Measurements from ENCODE around the gene SKA3.
"Not testable (repeated sequence)": the region's sequence is repeated elsewhere in the genome, so short reads cannot be mapped to it uniquely, and the experiment has no call there.

Gene SKA3

DNA sequence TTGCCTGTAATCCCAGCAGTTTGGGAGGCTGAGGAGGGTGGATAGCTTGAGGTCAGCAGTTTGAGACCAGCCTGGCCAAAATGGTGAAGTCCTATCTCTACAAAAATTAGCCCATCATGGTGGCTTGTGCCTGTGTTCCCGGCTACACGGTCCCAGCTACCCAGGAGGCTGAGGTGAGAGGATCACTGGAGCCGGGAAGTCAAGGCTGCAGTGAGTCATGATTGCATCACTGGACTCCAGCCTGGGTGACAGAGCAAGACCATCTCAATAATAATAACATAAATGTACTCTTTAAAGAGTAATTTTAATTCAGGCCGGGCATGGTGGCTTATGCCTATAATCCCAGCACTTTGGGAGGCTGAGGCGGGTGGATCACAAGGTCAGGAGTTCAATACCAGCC, 38.7 kb downstream of the SKA3 start:
- Mint-ChIP-seq H3K27me3 (peaks cover 3% of the 10 kb centered on the region), H3K4me3 (no peak overlapping the region), H3K27ac (no peak overlapping the region), H3K4me1 (peaks cover 22% of the 10 kb centered on the region), H3K36me3 (peaks cover 5% of the 10 kb centered on the region), H3K9me3 (no peaks in the 10 kb centered on the region)

- H3K27me3 Mint-ChIP-seq, H3K36me3 Mint-ChIP-seq, H3K4me3 Mint-ChIP-seq, H3K9me3 Mint-ChIP-seq, H3K27ac Mint-ChIP-seq: not testable (repeated sequence)
- H3K4me1 Mint-ChIP-seq, result peaks cover 15% of the 10 kb centered on the region
Observed at GRCh38 chr13:21135833-21136232, 40.5 kb downstream of the SKA3 start.

- Mint-ChIP-seq H3K27me3 (peaks cover 4% of the 10 kb centered on the region), H3K4me1 (peaks cover 6% of the 10 kb centered on the region), H3K9me3 (no peaks in the 10 kb centered on the region), H3K27ac (no peak overlapping the region), H3K36me3 (no peaks in the 10 kb centered on the region), H3K4me3 (no peak overlapping the region)
Observed at GRCh38 chr13:21134475-21134874, 41.9 kb downstream of the SKA3 start.

DNA sequence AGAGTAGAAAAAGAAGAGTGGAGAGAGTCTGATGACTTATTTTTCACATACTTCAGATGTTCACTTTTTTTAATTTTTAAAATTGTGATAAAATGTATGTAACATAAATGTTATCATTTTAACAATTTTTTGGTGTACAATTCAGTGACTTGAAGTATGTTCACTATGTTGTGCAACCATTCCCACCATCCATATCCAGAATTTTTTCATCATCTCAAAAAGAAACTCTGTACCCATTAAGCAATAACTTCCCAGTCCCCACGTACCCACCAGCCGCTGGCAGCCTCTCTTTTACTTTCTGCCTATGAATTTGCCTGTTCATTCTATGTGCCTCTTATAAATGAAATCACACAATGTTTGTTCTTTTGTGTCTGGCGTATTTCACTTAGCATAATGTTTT, 43.3 kb downstream of the SKA3 start:
- H3K27me3 Mint-ChIP-seq, result peaks cover 4% of the 10 kb centered on the region
- no peak overlapping the region for H3K27ac Mint-ChIP-seq
- no peaks in the 10 kb centered on the region for H3K36me3 Mint-ChIP-seq
- no peaks in the 10 kb centered on the region for H3K4me1 Mint-ChIP-seq
- H3K4me3 Mint-ChIP-seq, result no peak overlapping the region
- H3K9me3 Mint-ChIP-seq, result no peaks in the 10 kb centered on the region

DNA sequence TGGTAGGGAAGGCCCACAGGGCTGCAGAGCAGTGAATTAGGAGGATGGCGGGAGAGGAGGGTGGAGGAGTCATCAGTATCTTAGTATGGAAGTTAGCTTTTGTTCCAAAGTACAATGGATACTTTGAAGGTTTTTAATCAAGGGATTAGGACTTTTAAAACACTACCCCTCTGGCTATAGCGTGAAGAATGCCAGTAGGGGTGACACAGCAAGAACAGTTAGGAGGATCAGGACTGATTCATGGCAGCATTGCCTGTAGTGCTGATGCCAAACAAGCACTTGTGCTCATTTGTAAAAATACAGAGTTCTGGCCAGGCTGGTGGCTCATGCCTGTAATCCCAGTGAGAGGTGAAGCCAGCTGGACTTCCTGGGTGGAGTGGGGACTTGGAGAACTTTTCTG, 46.2 kb downstream of the SKA3 start:
- Mint-ChIP-seq H3K4me1 (no peaks in the 10 kb centered on the region), H3K4me3 (no peak overlapping the region), H3K27ac (no peak overlapping the region), H3K36me3 (no peaks in the 10 kb centered on the region), H3K27me3 (peaks cover 1% of the 10 kb centered on the region), H3K9me3 (no peaks in the 10 kb centered on the region)

GRCh38 chr13:21124852-21125251, 51.5 kb downstream of the SKA3 start:
- no peaks in the 10 kb centered on the region for H3K4me1 Mint-ChIP-seq
- H3K36me3 Mint-ChIP-seq, result no peaks in the 10 kb centered on the region
- no peaks in the 10 kb centered on the region for H3K9me3 Mint-ChIP-seq
- H3K27me3 Mint-ChIP-seq, result peaks cover under 1% of the 10 kb centered on the region
- no peak overlapping the region for H3K4me3 Mint-ChIP-seq
- H3K27ac Mint-ChIP-seq, result no peak overlapping the region

DNA sequence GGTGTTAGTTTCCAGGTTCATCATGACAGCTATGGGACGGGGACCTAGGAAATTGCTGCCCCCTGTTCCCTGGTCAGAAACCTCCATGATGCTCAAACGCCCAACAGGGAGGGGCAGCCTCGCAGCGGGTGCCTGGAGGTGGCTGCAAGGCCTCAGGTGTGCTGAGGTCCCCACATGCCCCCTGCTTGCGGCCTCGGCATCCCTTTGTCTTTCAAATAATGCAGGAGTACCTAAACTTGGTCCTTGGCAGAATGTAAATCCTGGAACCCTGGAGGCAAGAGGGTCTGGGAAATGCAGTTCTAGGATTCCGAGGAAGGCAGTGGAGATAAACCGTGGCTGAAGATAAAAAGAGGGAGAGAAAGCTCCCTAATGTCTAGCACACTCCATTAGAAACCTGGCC, 52.4 kb downstream of the SKA3 start:
- Mint-ChIP-seq H3K27me3 (no peaks in the 10 kb centered on the region), H3K27ac (no peak overlapping the region), H3K9me3 (no peaks in the 10 kb centered on the region), H3K4me1 (no peaks in the 10 kb centered on the region), H3K4me3 (no peak overlapping the region), H3K36me3 (no peaks in the 10 kb centered on the region)

DNA sequence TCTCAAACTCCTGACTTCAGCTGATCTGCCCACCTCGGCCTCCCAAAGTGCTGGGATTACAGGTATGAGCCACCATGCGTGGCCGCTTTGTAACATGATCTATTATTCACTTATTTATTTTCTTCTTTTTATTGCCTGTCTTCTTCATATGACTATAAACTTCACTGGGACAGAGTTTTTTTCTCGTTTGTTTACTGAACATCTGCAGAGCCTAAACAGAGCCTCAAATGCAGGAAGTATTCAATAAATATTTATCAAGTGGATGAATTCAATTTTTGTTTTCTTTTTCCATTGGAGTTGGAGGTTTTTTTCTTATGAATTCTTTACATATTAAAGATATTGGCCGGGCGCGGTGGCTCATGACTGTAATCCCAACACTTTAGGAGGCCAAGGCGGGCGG, 54.7 kb downstream of the SKA3 start:
- Mint-ChIP-seq H3K36me3 (no peaks in the 10 kb centered on the region), H3K27me3 (no peaks in the 10 kb centered on the region), H3K4me1 (no peaks in the 10 kb centered on the region), H3K4me3 (no peak overlapping the region), H3K27ac (no peak overlapping the region), H3K9me3 (no peaks in the 10 kb centered on the region)

- Mint-ChIP-seq H3K4me3 (no peak overlapping the region), H3K9me3 (no peaks in the 10 kb centered on the region), H3K27me3 (no peaks in the 10 kb centered on the region), H3K27ac (no peak overlapping the region), H3K36me3 (no peaks in the 10 kb centered on the region), H3K4me1 (no peaks in the 10 kb centered on the region)
Observed at GRCh38 chr13:21120191-21120590, 56.2 kb downstream of the SKA3 start.

DNA sequence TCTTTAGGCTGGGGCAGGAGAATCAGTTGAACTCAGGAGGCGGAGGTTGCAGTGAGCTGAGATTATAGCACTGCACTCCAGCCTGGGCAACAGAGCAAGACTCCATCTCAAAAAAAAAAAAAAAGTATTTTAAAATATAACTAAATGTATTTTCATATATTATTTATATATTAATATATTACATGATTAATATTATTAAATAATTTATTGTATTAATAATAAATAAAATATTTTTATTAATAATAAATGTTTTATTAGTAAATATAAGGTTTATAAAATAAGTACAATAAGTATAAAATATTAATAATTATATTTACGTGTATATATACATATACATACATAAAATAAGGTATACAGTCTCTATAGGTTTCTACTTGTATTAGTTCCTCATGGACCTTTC, 56.8 kb downstream of the SKA3 start:
- no peaks in the 10 kb centered on the region for H3K27me3 Mint-ChIP-seq

DNA sequence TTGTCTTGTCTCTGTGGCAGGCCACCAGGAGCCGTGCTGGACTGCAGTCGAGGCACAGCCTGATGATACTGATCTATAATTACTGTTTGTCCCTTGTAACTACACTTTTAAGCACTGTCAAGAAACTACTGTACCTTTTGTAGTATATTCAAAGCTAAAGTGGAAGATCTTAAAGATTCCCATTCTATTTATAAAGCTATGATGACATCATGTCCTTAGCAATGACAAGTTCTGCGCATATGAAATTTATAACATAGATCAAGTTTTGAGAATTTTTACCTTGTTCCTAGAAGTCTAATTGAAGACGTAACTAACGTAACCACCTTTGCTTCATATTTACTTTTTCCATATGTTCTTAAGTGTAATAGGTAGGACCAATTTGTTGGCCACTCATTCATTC, 58.2 kb downstream of the SKA3 start:
- H3K9me3 Mint-ChIP-seq, result no peaks in the 10 kb centered on the region
- H3K4me1 Mint-ChIP-seq, result no peaks in the 10 kb centered on the region
- H3K36me3 Mint-ChIP-seq, result no peaks in the 10 kb centered on the region
- H3K27ac Mint-ChIP-seq, result no peak overlapping the region
- H3K27me3 Mint-ChIP-seq, result no peaks in the 10 kb centered on the region
- no peak overlapping the region for H3K4me3 Mint-ChIP-seq

More for the DNA sequence above, 56.8 kb downstream of the SKA3 start:
- no peak overlapping the region for H3K27ac Mint-ChIP-seq
- no peaks in the 10 kb centered on the region for H3K4me1 Mint-ChIP-seq
- no peak overlapping the region for H3K4me3 Mint-ChIP-seq
- H3K9me3 Mint-ChIP-seq, result no peaks in the 10 kb centered on the region
- no peaks in the 10 kb centered on the region for H3K36me3 Mint-ChIP-seq

DNA sequence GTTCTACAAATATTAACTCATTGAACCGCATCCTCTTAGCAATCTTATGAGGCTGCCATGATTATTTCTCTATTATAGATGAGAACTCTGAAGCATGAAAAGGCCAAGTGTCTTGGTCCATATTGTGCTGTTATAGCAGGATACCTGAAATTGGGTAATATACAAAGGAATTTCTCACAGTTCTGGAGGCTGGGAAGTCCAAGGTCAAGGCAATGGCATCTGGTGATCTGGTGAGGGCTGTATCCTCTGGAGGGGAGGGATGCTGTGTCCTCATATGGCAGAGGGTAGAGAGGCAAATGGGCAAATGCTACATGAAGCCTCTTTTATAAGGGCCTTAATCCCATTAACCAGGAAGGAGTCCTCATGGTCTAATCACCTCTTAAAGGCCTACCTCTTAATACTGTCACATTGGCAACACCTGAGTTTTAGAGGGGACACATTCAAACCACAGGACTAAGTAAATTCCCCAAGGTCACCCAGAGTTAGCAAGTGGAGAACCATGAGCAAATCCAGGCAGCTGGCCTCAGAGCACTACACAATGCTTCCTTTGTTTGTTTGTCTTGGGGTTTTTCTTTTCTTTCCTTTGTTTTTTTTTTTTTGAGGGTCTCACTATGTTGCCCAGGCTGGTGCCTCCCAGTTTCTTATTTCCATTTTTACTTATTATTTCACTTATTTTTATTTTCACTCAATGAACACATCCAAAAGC, 59.1 kb downstream of the SKA3 start:
- H3K27ac Mint-ChIP-seq, result no peak overlapping the region
- no peaks in the 10 kb centered on the region for H3K36me3 Mint-ChIP-seq
- H3K27me3 Mint-ChIP-seq, result no peaks in the 10 kb centered on the region
- H3K4me3 Mint-ChIP-seq, result no peak overlapping the region
- H3K4me1 Mint-ChIP-seq, result no peaks in the 10 kb centered on the region
- H3K9me3 Mint-ChIP-seq, result no peaks in the 10 kb centered on the region

GRCh38 chr13:21116141-21116540, 60.2 kb downstream of the SKA3 start:
- Mint-ChIP-seq H3K27ac (no peak overlapping the region), H3K4me1 (no peaks in the 10 kb centered on the region), H3K4me3 (no peak overlapping the region), H3K9me3 (no peaks in the 10 kb centered on the region), H3K36me3 (no peaks in the 10 kb centered on the region), H3K27me3 (no peaks in the 10 kb centered on the region)

GRCh38 chr13:21115231-21115630, 61.1 kb downstream of the SKA3 start:
- Mint-ChIP-seq H3K4me3 (no peak overlapping the region), H3K36me3 (no peaks in the 10 kb centered on the region), H3K27me3 (no peaks in the 10 kb centered on the region), H3K4me1 (no peaks in the 10 kb centered on the region), H3K9me3 (no peaks in the 10 kb centered on the region), H3K27ac (no peak overlapping the region)

DNA sequence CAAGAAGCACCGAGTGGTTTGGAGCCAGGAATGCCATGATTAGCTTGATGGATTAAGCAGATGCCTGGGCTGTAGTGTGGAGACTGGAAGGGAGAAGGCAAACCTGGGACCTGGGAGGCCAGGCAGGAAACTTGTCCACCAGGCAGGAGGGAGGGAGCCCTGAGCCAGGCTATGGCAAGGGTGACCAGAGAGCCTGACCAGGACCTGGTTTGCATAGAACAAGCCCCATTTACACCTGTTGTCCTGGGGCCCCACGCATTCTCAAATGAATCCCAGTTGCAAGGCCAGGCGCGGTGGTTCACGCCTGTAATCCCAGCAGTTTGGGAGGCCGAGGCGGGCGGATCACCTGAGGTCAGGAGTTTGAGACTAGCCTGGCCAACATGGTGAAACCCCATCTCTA, 64.8 kb downstream of the SKA3 start:
- Mint-ChIP-seq H3K4me3 (no peak overlapping the region), H3K27ac (no peak overlapping the region), H3K27me3 (no peaks in the 10 kb centered on the region), H3K9me3 (no peaks in the 10 kb centered on the region), H3K36me3 (no peaks in the 10 kb centered on the region), H3K4me1 (no peaks in the 10 kb centered on the region)

DNA sequence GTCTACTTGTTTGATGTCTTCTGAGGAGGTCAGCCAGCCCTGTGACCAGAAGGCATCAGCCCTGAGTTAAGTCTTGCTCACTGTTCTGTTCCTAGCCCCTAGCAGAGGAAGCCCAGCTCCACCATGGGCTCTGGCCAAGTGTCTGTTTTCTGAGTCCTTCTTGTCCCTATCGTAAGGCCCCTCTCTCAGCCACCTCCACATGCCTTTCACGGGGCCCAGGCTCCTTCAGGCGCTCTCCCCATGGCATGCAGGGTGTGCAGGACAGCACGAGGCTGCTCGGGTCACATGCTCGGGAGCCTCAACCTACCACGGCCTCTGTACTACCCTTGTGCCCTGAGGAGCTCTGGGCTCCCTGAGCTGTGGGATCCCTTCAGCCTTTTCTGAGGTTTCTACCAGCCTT, 67.2 kb downstream of the SKA3 start:
- H3K9me3 Mint-ChIP-seq, result no peaks in the 10 kb centered on the region
- H3K27ac Mint-ChIP-seq, result no peak overlapping the region
- no peak overlapping the region for H3K4me3 Mint-ChIP-seq
- H3K27me3 Mint-ChIP-seq, result no peaks in the 10 kb centered on the region
- no peaks in the 10 kb centered on the region for H3K4me1 Mint-ChIP-seq
- H3K36me3 Mint-ChIP-seq, result no peaks in the 10 kb centered on the region

DNA sequence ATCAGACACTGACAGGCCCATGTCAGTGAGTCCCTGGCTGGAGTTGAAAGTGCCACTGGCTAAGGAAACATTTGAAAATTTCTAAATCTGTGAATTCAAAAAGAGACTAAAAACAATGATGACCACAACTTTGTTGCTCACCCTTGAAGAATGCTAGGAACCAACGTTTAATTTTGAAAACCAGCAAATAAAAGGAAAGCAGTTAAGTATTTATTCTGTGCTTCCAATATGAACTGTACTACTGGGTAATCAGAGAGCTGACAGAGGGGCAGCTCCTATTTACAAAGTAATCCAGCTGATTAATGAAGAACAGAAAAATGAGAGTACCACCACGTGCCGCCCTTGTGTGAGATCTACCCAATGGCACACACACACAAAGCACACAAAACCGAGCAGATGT, 70.3 kb downstream of the SKA3 start:
- H3K9me3 Mint-ChIP-seq, result no peaks in the 10 kb centered on the region
- H3K4me3 Mint-ChIP-seq, result no peak overlapping the region
- H3K27ac Mint-ChIP-seq, result no peak overlapping the region
- no peaks in the 10 kb centered on the region for H3K36me3 Mint-ChIP-seq
- H3K4me1 Mint-ChIP-seq, result no peaks in the 10 kb centered on the region
- H3K27me3 Mint-ChIP-seq, result no peaks in the 10 kb centered on the region
